Stomach (tissue), 9 donors: ENCODE results near the gene RNU11. TPM values are rescaled to one million over a fixed set of nuclear protein-coding genes. Genes with fewer than 3 reads are reported as not detected.

ENCODE experiments used
- DNase-seq, 2 donors: peaks; one replicate each; pipeline versions ENCODE4 v3.0.0 to v3.0.0-alpha.2; 2013 to 2019
- H3K27ac ChIP-seq, 5 donors: fragments of 200-600 bp in 4 of 5; sonication (generic) in 4 of 5; one replicate each; pipeline ENCODE4 v1.5.1; 2013 to 2019; ENCODE audit warnings: mild to moderate bottlenecking in 1 of 5, moderate library complexity in 1 of 5
- H3K27me3 ChIP-seq, 3 donors: fragments of 200-600 bp; sonication (generic); one replicate each; pipeline ENCODE4 v1.5.1; 2017 to 2019; ENCODE audit warnings: mixed run types in 1 of 3
- H3K36me3 ChIP-seq, 4 donors: fragments of 200-600 bp; sonication (generic); 1 replicate in 3 of 4; 2 replicates in 1 of 4; pipeline ENCODE4 v1.5.1; 2016 to 2019
- H3K4me1 ChIP-seq, 4 donors: fragments of 200-600 bp; sonication (generic); one replicate each; pipeline ENCODE4 v1.5.1; 2016 to 2019
- H3K4me3 ChIP-seq, 4 donors: fragments of 200-600 bp; sonication (generic) in 3 of 4; one replicate each; pipeline ENCODE4 v1.5.1; 2016 to 2019; ENCODE audit warnings: mild to moderate bottlenecking in 1 of 4
- H3K9me3 ChIP-seq, 4 donors: fragments of 200-600 bp; sonication (generic); one replicate each; pipeline ENCODE4 v1.5.1; 2016 to 2019
- EP300 ChIP-seq: sonication (generic); formaldehyde crosslinking; IDR thresholded peaks from one replicate; pipeline ENCODE4 v1.6.1; 2017; ENCODE audit warnings: antibody characterized with exemption
- POLR2A ChIP-seq, 4 donors: fragments of 450-650 bp; IDR thresholded peaks; one replicate each; pipeline ENCODE4 v1.6.1; 2016; ENCODE audit warnings: antibody characterized with exemption in 4 of 4, control low read depth in 2 of 4, mild to moderate bottlenecking in 1 of 4, moderate library complexity in 1 of 4
- POLR2AphosphoS5 ChIP-seq, 3 donors: sonication (generic); formaldehyde crosslinking; IDR thresholded peaks; one replicate each; pipeline ENCODE4 v1.6.1; 2016; ENCODE audit warnings: antibody characterized with exemption in 3 of 3
- WGBS, 5 donors: extraction: QIAGEN DNeasy Blood & Tissue Kit in 3 of 5; methylation state at CpG; one replicate each; pipeline versions ENCODE4 v1.1.5 to v1.1.7; 2013 to 2018; 5-methylcytosine and 5-hydroxymethylcytosine counted together
- intact Hi-C: fragments of 100-400 bp; cut with DNase I; formaldehyde crosslinking; loops from one replicate; pipeline ENCODE4 v1.15.1; 2023; ENCODE audit warnings: low total_unique reads
- polyA plus RNA-seq, 3 donors: library from polyadenylated mRNA; stranded (reverse); fragments of 200-250 nt; gene quantifications; one replicate each; pipeline ENCODE4 v1.2.3, GENCODE V29; 2013
- total RNA-seq, 5 donors: library from RNA; depleted of rRNA; stranded (reverse); fragments of >200 nt; gene quantifications; one replicate each; pipeline versions ENCODE4 v1.1.0 to v1.2.3, GENCODE V29; 2014 to 2016
- TF ChIP-seq, protein P1 (sequence below), 7 experiments: fragments of 450-650 bp in 4 of 7; fragments of 200-600 bp in 3 of 7; sonication (generic) in 3 of 7; IDR thresholded peaks; one replicate each; pipeline ENCODE4 v1.5.1; 2016 to 2019; ENCODE audit warnings: antibody characterized with exemption in 7 of 7, control low read depth in 2 of 7, mild to moderate bottlenecking in 1 of 7
- donor health status: healthy with polysubstance abuse.
- donor health status: Bipolar disorder and iron deficiency.
- donor health status: healthy.

Gene RNU11
- total and polyA plus RNA-seq, 8 donors, result not detected

DNA sequence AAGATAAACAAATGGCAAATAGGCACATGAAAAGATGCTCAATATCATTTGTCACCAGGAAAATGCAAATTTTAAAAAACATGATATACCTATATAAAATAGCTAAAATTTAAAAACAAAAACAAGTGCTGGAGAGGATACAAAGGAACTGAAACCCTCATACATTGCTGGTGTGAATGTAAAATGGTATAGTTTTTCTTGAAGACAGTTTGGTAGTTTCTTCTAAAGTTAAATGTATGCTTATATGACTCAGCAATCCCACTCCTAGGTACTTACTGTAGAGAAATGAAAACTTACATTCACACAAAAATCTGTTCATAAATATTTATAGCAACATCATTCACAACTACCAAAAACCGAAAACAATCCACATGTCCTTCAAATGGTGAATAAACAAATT lies 16.7 kb upstream of the RNU11 start:
- DNase-seq, result no peak
- intact Hi-C loops, result no loop called here
- TF ChIP-seq EP300 (no peak), POLR2AphosphoS5 (IDR thresholded peaks at IDR 0.05) (no peak), POLR2A (IDR thresholded peaks at IDR 0.05) (no peak)
- TF ChIP-seq, protein P1, sequence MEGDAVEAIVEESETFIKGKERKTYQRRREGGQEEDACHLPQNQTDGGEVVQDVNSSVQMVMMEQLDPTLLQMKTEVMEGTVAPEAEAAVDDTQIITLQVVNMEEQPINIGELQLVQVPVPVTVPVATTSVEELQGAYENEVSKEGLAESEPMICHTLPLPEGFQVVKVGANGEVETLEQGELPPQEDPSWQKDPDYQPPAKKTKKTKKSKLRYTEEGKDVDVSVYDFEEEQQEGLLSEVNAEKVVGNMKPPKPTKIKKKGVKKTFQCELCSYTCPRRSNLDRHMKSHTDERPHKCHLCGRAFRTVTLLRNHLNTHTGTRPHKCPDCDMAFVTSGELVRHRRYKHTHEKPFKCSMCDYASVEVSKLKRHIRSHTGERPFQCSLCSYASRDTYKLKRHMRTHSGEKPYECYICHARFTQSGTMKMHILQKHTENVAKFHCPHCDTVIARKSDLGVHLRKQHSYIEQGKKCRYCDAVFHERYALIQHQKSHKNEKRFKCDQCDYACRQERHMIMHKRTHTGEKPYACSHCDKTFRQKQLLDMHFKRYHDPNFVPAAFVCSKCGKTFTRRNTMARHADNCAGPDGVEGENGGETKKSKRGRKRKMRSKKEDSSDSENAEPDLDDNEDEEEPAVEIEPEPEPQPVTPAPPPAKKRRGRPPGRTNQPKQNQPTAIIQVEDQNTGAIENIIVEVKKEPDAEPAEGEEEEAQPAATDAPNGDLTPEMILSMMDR (IDR thresholded peaks at IDR 0.05), result no peak
- no peaks in the 10 kb centered on the region for H3K27me3 ChIP-seq
- H3K4me3 ChIP-seq, result no peak overlapping the region
- peaks cover 0 to 9% (median 0%) of the 10 kb centered on the region in 4 donors for H3K36me3 ChIP-seq
- no peaks in the 10 kb centered on the region for H3K4me1 ChIP-seq
- no peak overlapping the region for H3K27ac ChIP-seq
- WGBS, 5 donors, result 87 to 98% (median 96%) methylated on average over 1 of the region's 1 CpG
- H3K9me3 ChIP-seq, result no peaks in the 10 kb centered on the region

DNA sequence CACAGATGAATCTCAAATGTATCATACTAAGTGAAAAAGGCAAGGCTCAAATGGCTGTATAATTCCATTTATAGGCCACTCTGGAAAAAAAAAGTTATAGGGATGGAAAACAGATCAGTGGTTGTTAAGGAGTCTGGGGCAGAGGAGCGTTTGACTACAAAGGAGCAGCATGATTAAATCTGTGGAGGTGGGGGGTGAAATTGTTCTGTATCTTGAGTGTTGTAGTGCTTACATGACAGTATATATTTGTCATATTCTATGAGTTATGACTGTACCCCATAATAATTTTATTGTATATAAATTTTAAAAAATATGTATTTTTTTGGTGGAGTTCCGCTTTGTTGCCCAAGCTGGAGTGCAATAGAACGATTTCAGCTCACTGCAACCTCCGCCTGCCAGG lies 15.8 kb upstream of the RNU11 start:
- Histone ChIP-seq H3K4me3 (no peak overlapping the region), H3K27ac (no peak overlapping the region), H3K36me3 (peaks cover 0 to 9% (median 0%) of the 10 kb centered on the region in 4 donors), H3K4me1 (no peaks in the 10 kb centered on the region), H3K9me3 (no peaks in the 10 kb centered on the region), H3K27me3 (no peaks in the 10 kb centered on the region)
- DNase-seq, result no peak
- intact Hi-C loops, result no loop called here
- 94 to 97% (median 96%) methylated on average over 4 of the region's 4 CpGs for WGBS, 5 donors
- no peak for TF ChIP-seq POLR2A (IDR thresholded peaks at IDR 0.05)
- no peak for TF ChIP-seq EP300
- TF ChIP-seq, protein P1 (IDR thresholded peaks at IDR 0.05), result no peak
- no peak for TF ChIP-seq POLR2AphosphoS5 (IDR thresholded peaks at IDR 0.05)

DNA sequence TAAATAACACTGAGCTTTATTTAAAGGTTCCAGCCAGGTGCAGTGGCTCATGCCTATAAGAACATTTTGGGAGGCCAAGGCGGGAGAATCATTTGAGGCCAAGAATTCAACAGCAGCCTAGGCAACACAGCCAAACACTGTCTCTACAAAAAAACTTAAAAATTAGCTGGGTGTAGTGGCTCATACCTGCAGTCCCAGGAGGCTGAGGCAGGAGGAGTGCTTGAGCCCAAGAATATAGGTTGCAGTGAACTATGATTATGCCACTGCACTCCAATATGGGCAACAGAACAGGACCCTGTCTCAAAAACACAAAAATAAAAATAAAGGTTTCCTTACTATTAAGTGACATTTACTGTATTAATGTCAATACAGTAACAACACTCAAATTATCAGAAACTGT lies 7.6 kb upstream of the RNU11 start:
- H3K27me3 ChIP-seq, result no peaks in the 10 kb centered on the region
- intact Hi-C loops, result no loop called here
- H3K27ac ChIP-seq, result no peak overlapping the region
- H3K4me1 ChIP-seq, result peaks cover 14 to 45% (median 36%) of the 10 kb centered on the region in 4 donors
- H3K36me3 ChIP-seq, result peaks cover 0 to 9% (median 0%) of the 10 kb centered on the region in 4 donors
- peak in 1 of 2 donors; percentile 41 for DNase-seq
- 85 to 93% (median 90%) methylated on average over 1 of the region's 1 CpG for WGBS, 5 donors
- TF ChIP-seq EP300 (no peak), POLR2AphosphoS5 (IDR thresholded peaks at IDR 0.05) (no peak), POLR2A (IDR thresholded peaks at IDR 0.05) (no peak)
- TF ChIP-seq, protein P1 (IDR thresholded peaks at IDR 0.05), result peak in 2 of 7 experiments; percentile 10 to 13
- no peak overlapping the region for H3K4me3 ChIP-seq
- H3K9me3 ChIP-seq, result no peaks in the 10 kb centered on the region

DNA sequence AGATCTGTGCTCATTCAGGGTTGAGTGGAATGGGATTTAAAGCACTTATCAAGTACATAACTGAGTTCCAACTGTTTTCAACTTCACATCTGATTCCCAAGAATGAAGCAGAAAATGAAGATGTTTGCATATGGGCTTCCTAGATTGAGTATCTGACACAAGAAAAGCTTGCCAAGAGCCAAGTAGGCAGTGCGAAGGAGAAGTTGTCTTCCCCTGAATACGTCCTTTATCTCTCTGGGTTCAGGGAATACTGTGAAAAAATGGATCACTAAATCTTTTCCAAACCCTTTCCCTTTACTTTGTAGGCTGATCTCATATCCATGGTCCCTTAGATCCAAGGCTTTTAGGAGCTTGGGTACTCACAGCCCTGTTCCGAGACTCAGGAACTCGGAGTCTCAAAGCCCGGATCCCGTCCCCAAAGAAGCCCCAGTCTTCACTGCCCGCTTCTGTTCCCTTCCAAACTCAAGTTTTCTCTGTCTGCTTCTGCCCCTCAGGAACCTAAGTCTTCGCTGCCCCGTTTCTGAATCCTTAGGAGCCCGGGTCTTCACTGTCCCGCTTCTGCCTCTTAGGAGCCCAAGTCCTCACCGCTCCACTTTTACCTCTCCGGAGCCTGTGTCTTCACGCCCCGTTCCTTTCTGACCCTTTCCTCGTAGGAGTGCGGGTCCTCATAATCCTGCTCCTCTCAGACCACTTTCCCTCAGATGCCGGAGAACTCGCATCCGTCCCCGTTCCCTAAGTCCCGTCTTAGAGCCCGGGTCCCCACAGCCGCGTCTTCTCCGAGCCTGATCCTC lies 6.1 kb upstream of the RNU11 start:
- Histone ChIP-seq H3K27me3 (no peaks in the 10 kb centered on the region), H3K9me3 (no peaks in the 10 kb centered on the region), H3K4me1 (peaks cover 14 to 48% (median 38%) of the 10 kb centered on the region in 4 donors), H3K4me3 (peak overlapping the region; percentile 64 to 80 (median 74)), H3K27ac (peak overlapping the region; percentile 88 to 95 (median 93)), H3K36me3 (no peaks in the 10 kb centered on the region)
- DNase-seq, result no peak
- 0 to 1% (median 0%) methylated on average over 26 of the region's 26 CpGs for WGBS, 5 donors
- intact Hi-C loops, result no loop called here
- TF ChIP-seq, protein P1 (IDR thresholded peaks at IDR 0.05), result no peak
- no peak for TF ChIP-seq EP300
